BLaER1 treated with 17β-estradiol and CSF1 and Interleukin-3, amounts not matched to agents 10 nM and 100 nM (cell line): ENCODE data around the gene SUPT3H.

Experiments
- H3K27ac ChIP-seq, 11 experiments: shearing (Covaris generic); formaldehyde crosslinking; 2 replicates each; pipeline ENCODE4 v1.8.1; 2022
- H3K27me3 ChIP-seq, 11 experiments: shearing (Covaris generic); formaldehyde crosslinking; 2 replicates each; pipeline ENCODE4 v1.8.1; 2022
- H3K36me3 ChIP-seq, 11 experiments: shearing (Covaris generic); formaldehyde crosslinking; 2 replicates each; pipeline ENCODE4 v1.8.1; 2022
- H3K4me1 ChIP-seq, 10 experiments: shearing (Covaris generic); formaldehyde crosslinking; 2 replicates each; pipeline ENCODE4 v1.8.1; 2022
- H3K4me2 ChIP-seq, 11 experiments: shearing (Covaris generic); formaldehyde crosslinking; 2 replicates each; pipeline ENCODE4 v1.8.1; 2022
- H3K4me3 ChIP-seq, 10 experiments: shearing (Covaris generic); formaldehyde crosslinking; 2 replicates each; pipeline ENCODE4 v1.8.1; 2022
- H3K9ac ChIP-seq, 11 experiments: shearing (Covaris generic); formaldehyde crosslinking; 2 replicates each; pipeline ENCODE4 v1.8.1; 2022
- H3K9me3 ChIP-seq, 11 experiments: shearing (Covaris generic); formaldehyde crosslinking; replicated peaks in 1 of 11; 2 replicates each; pipeline ENCODE4 v1.8.1; 2022
- H4K20me1 ChIP-seq, 11 experiments: shearing (Covaris generic); formaldehyde crosslinking; 2 replicates each; pipeline ENCODE4 v1.8.1; 2022
- Cebpa-rat ChIP-seq, 11 experiments: shearing (Covaris generic); IDR thresholded peaks; 2 replicates each; pipeline ENCODE4 v1.8.1; 2022

SUPT3H gene

GRCh38 chr6:45256697-45257695 is 120.7 kb downstream of the SUPT3H start:
- no peak overlapping the region for H3K4me2 ChIP-seq
- no peak for TF ChIP-seq Cebpa-rat (IDR thresholded peaks at IDR 0.05)
- H3K27ac ChIP-seq = no peak overlapping the region
- H3K36me3 ChIP-seq = no peaks in the 10 kb centered on the region
- H3K9ac ChIP-seq = no peak overlapping the region
- H4K20me1 ChIP-seq = no peaks in the 10 kb centered on the region
- no peaks in the 10 kb centered on the region for H3K27me3 ChIP-seq
- no peaks in the 10 kb centered on the region for H3K4me1 ChIP-seq
- H3K4me3 ChIP-seq = no peak overlapping the region
- no peaks in the 10 kb centered on the region for H3K9me3 ChIP-seq

DNA sequence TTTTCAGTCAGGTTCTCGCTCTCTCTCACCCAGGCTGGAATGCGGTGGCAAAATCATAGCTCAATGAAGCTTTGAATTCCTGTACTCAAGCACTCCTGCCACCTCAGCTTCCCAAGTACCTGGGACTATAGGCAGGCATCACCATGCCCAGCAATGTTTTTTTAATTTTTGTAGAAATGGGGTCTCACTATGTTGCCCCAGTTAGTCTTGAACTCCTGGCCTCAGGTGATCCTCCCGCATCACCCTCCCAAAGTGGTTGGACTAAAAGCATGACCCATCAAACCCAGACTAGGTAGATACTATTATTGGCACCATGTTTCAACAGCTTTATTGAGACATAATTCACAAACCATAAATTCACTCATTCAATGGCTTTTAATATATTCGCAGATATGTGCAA is 122.3 kb downstream of the SUPT3H start:
- H3K27me3 ChIP-seq = no peaks in the 10 kb centered on the region
- H3K36me3 ChIP-seq = no peaks in the 10 kb centered on the region
- H3K9me3 ChIP-seq = no peaks in the 10 kb centered on the region
- H3K27ac ChIP-seq = no peak overlapping the region
- no peak for TF ChIP-seq Cebpa-rat (IDR thresholded peaks at IDR 0.05)
- no peak overlapping the region for H3K4me3 ChIP-seq
- no peaks in the 10 kb centered on the region for H3K4me1 ChIP-seq
- H4K20me1 ChIP-seq = no peaks in the 10 kb centered on the region
- H3K4me2 ChIP-seq = no peak overlapping the region
- H3K9ac ChIP-seq = no peak overlapping the region

- Histone ChIP-seq H3K27ac (no peak overlapping the region), H3K4me3 (no peak overlapping the region), H3K9ac (no peak overlapping the region), H3K4me2 (no peak overlapping the region), H4K20me1 (no peaks in the 10 kb centered on the region), H3K36me3 (no peaks in the 10 kb centered on the region), H3K27me3 (no peaks in the 10 kb centered on the region), H3K4me1 (0 out of 20 replicates have a peak, but pooled peaks cover 0 to 4% (median 0%) of the 10 kb centered on the region in 10 experiments), H3K9me3 (no peaks in the 10 kb centered on the region)
- no peak for TF ChIP-seq Cebpa-rat (IDR thresholded peaks at IDR 0.05)
Observed at GRCh38 chr6:45254253-45254652, 123.5 kb downstream of the SUPT3H start.

DNA sequence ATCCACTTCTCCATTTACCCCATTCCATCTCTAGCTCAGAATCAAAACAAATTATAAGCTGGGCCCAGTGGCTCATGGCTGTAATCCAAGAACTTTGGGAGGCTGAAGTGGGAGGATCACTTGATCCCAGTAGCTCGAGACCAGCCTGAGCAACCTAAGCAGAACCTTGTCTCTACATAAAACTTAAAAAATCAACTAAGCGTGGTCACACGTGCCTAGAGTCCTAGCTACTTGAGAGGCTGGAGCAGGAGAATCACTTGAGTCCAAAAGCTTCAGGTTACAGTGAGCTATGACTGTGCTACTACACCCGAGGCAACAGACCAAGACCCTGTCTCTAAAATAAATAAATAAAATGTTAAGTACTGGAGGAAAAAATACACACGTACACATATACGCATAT is 124.3 kb downstream of the SUPT3H start:
- Histone ChIP-seq H3K4me1 (0 out of 20 replicates have a peak, but pooled peaks cover 0 to 4% (median 0%) of the 10 kb centered on the region in 10 experiments), H4K20me1 (no peaks in the 10 kb centered on the region), H3K27ac (no peak overlapping the region), H3K27me3 (no peaks in the 10 kb centered on the region), H3K36me3 (no peaks in the 10 kb centered on the region), H3K4me3 (no peak overlapping the region), H3K9ac (no peak overlapping the region), H3K4me2 (no peak overlapping the region), H3K9me3 (no peaks in the 10 kb centered on the region)
- TF ChIP-seq Cebpa-rat (IDR thresholded peaks at IDR 0.05) = no peak

GRCh38 chr6:45231660-45232059 is 146.1 kb downstream of the SUPT3H start:
- no peak overlapping the region for H3K4me3 ChIP-seq
- TF ChIP-seq Cebpa-rat (IDR thresholded peaks at IDR 0.05) = no peak
- no peaks in the 10 kb centered on the region for H3K4me1 ChIP-seq

GRCh38 chr6:45229416-45229815 is 148.3 kb downstream of the SUPT3H start:
- Histone ChIP-seq H3K4me2 (no peak overlapping the region), H3K36me3 (peaks cover 0 to 15% (median 3%) of the 10 kb centered on the region in 11 experiments; a peak in 3 of 22 replicates), H3K27ac (no peak overlapping the region), H3K4me3 (no peak overlapping the region), H3K27me3 (no peaks in the 10 kb centered on the region), H3K9me3 (peaks cover 25 to 31% (median 28%) of the 10 kb centered on the region in 11 experiments), H3K4me1 (no peaks in the 10 kb centered on the region), H3K9ac (no peak overlapping the region), H4K20me1 (no peaks in the 10 kb centered on the region)
- no peak for TF ChIP-seq Cebpa-rat (IDR thresholded peaks at IDR 0.05)

More at GRCh38 chr6:45231660-45232059, 146.1 kb downstream of the SUPT3H start:
- Histone ChIP-seq H3K4me2 (no peak overlapping the region), H3K9me3 (peaks cover 25 to 31% (median 28%) of the 10 kb centered on the region in 11 experiments), H3K36me3 (peaks cover 0 to 15% (median 3%) of the 10 kb centered on the region in 11 experiments; a peak in 3 of 22 replicates), H3K9ac (no peak overlapping the region), H3K27me3 (no peaks in the 10 kb centered on the region), H3K27ac (no peak overlapping the region), H4K20me1 (no peaks in the 10 kb centered on the region)

DNA sequence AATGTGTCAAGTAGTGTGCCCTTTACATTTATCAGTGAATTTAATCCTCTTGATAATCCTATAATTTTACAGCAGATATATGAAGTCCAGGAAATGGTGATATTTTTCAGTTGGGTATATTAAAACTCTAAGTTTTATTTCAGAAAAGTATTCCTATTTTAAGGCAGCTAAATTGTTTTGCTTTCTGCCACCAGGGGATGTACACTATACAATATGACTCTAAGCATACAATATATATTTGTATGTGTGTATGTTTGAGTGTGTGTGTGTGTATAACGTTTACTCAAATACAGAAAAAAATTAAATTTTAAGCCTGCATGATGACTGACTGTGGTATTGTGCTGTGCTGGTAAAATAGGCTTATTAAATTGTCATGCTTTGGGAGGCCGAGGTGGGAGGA is 151.7 kb downstream of the SUPT3H start:
- Histone ChIP-seq H3K36me3 (no peaks in the 10 kb centered on the region), H3K9ac (no peak overlapping the region), H3K4me1 (no peaks in the 10 kb centered on the region), H3K4me2 (no peak overlapping the region), H4K20me1 (no peaks in the 10 kb centered on the region), H3K27me3 (no peaks in the 10 kb centered on the region), H3K4me3 (no peak overlapping the region), H3K27ac (no peak overlapping the region), H3K9me3 (peaks cover under 1 to 6% (median 3%) of the 10 kb centered on the region in 11 experiments; a peak in 21 of 22 replicates)
- TF ChIP-seq Cebpa-rat (IDR thresholded peaks at IDR 0.05) = no peak

- Histone ChIP-seq H3K4me3 (no peak overlapping the region), H3K4me1 (no peaks in the 10 kb centered on the region), H3K36me3 (no peaks in the 10 kb centered on the region), H3K27ac (no peak overlapping the region), H4K20me1 (no peaks in the 10 kb centered on the region), H3K4me2 (no peak overlapping the region), H3K9ac (no peak overlapping the region), H3K9me3 (no peaks in the 10 kb centered on the region), H3K27me3 (no peaks in the 10 kb centered on the region)
- TF ChIP-seq Cebpa-rat (IDR thresholded peaks at IDR 0.05) = no peak
Observed at GRCh38 chr6:45222380-45222779, 155.4 kb downstream of the SUPT3H start.

DNA sequence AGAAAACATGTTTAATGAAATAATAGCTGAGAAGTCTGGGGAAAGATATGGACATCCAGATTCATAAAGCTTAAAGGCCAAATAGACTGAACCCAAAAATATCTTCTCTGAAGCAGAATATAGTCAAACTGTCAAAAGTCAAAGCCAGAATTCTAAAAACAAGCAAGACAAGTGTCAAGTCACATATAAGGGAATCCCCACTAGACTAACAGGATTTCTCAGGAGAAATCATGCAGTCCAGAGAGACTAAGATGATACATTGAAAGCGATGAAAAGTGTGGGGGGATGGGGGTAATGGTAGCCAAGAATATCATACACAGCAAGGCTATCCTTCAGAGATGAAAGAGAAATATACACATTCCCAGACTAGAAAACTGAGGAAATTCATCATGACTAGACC is 162.0 kb downstream of the SUPT3H start:
- Histone ChIP-seq H3K27me3 (no peaks in the 10 kb centered on the region), H4K20me1 (no peaks in the 10 kb centered on the region), H3K4me2 (no peak overlapping the region), H3K36me3 (no peaks in the 10 kb centered on the region), H3K9ac (no peak overlapping the region), H3K27ac (no peak overlapping the region), H3K4me3 (no peak overlapping the region), H3K4me1 (peaks cover 0 to 6% (median 0%) of the 10 kb centered on the region in 10 experiments; a peak in 2 of 20 replicates), H3K9me3 (peaks cover 12 to 20% (median 15%) of the 10 kb centered on the region in 11 experiments; a peak in 21 of 22 replicates)
- no peak for TF ChIP-seq Cebpa-rat (IDR thresholded peaks at IDR 0.05)
